Osteoblast (primary cell): ENCODE measurements around the gene ABCG1. TPM values are rescaled to one million over a fixed set of nuclear protein-coding genes. Genes with fewer than 3 reads are reported as not detected.

Source experiments
- DNase-seq: peaks from one replicate; pipeline ENCODE4 v3.0.0; 2011; ENCODE audit warnings: low spot score, mixed read lengths; ENCODE audit not compliant: insufficient read length; ENCODE audit errors: missing footprints
- H2AFZ ChIP-seq: 2 replicates; pipeline ENCODE4 v1.6.0; 2011; ENCODE audit warnings: mild to moderate bottlenecking, low read length
- H3K27ac ChIP-seq: 2 replicates; pipeline ENCODE4 v1.5.1; 2011; ENCODE audit warnings: mild to moderate bottlenecking, low read depth, low read length, moderate library complexity
- H3K27me3 ChIP-seq: 2 replicates; pipeline ENCODE4 v1.6.0; 2012; ENCODE audit warnings: mild to moderate bottlenecking, control low read depth, inconsistent platforms, low read length, moderate library complexity; ENCODE audit not compliant: insufficient read depth
- H3K36me3 ChIP-seq: 2 replicates; pipeline ENCODE4 v1.5.1; 2011; ENCODE audit warnings: mild to moderate bottlenecking, low read length, control low read depth, moderate library complexity; ENCODE audit not compliant: insufficient read depth
- H3K4me1 ChIP-seq: 2 replicates; pipeline ENCODE4 v1.5.1; 2011; ENCODE audit warnings: mild to moderate bottlenecking, low read length, control low read depth, moderate library complexity; ENCODE audit not compliant: insufficient read depth
- H3K4me2 ChIP-seq: 2 replicates; pipeline ENCODE4 v1.6.0; 2011; ENCODE audit warnings: mild to moderate bottlenecking, low read length; ENCODE audit not compliant: insufficient read depth
- H3K4me3 ChIP-seq: fragments of 200-600 bp; sonication (generic); 3 replicates; pipeline ENCODE4 v1.5.1; 2012; ENCODE audit warnings: mild to moderate bottlenecking, low read length, inconsistent platforms; ENCODE audit not compliant: insufficient read depth
- H3K79me2 ChIP-seq: 2 replicates; pipeline ENCODE4 v1.6.0; 2012; ENCODE audit warnings: mild to moderate bottlenecking, low read length, control low read depth, inconsistent platforms; ENCODE audit not compliant: insufficient read depth
- H3K9me3 ChIP-seq: 2 replicates; pipeline ENCODE4 v1.5.1; 2011; ENCODE audit warnings: low read depth, low read length, control low read depth
- H4K20me1 ChIP-seq: 2 replicates; pipeline ENCODE4 v1.6.0; 2012; ENCODE audit warnings: mild to moderate bottlenecking, low read length, control low read depth; ENCODE audit not compliant: insufficient read depth
- total RNA-seq: library from RNA; depleted of rRNA; stranded (reverse); fragments of >200 nt; gene quantifications from 2 replicates; pipeline ENCODE4 v1.2.3, GENCODE V29; 2012
- TF ChIP-seq, protein P1 (sequence below): IDR thresholded peaks from 2 replicates; pipeline ENCODE4 v1.5.1; 2011; ENCODE audit warnings: mild to moderate bottlenecking, low read depth, low read length, moderate library complexity; ENCODE audit errors: extremely low read depth

The ABCG1 gene
- total RNA-seq, 1 donor, result 0.72 TPM

- TF ChIP-seq, protein P1, sequence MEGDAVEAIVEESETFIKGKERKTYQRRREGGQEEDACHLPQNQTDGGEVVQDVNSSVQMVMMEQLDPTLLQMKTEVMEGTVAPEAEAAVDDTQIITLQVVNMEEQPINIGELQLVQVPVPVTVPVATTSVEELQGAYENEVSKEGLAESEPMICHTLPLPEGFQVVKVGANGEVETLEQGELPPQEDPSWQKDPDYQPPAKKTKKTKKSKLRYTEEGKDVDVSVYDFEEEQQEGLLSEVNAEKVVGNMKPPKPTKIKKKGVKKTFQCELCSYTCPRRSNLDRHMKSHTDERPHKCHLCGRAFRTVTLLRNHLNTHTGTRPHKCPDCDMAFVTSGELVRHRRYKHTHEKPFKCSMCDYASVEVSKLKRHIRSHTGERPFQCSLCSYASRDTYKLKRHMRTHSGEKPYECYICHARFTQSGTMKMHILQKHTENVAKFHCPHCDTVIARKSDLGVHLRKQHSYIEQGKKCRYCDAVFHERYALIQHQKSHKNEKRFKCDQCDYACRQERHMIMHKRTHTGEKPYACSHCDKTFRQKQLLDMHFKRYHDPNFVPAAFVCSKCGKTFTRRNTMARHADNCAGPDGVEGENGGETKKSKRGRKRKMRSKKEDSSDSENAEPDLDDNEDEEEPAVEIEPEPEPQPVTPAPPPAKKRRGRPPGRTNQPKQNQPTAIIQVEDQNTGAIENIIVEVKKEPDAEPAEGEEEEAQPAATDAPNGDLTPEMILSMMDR, result no peak
- H3K36me3 ChIP-seq, result no peaks in the 10 kb centered on the region
- DNase-seq, result no peak
- H3K27ac ChIP-seq, result no peak overlapping the region
- no peaks in the 10 kb centered on the region for H3K9me3 ChIP-seq
- no peak overlapping the region for H3K4me2 ChIP-seq
- H3K4me1 ChIP-seq, result no peaks in the 10 kb centered on the region
- H4K20me1 ChIP-seq, result no peaks in the 10 kb centered on the region
- H3K79me2 ChIP-seq, result no peaks in the 10 kb centered on the region
- H2AFZ ChIP-seq, result no peak overlapping the region
- no peak overlapping the region for H3K4me3 ChIP-seq
- H3K27me3 ChIP-seq, result peaks cover 7% of the 10 kb centered on the region
Observed at GRCh38 chr21:42207426-42207825, 11.5 kb upstream of the ABCG1 start.

DNA sequence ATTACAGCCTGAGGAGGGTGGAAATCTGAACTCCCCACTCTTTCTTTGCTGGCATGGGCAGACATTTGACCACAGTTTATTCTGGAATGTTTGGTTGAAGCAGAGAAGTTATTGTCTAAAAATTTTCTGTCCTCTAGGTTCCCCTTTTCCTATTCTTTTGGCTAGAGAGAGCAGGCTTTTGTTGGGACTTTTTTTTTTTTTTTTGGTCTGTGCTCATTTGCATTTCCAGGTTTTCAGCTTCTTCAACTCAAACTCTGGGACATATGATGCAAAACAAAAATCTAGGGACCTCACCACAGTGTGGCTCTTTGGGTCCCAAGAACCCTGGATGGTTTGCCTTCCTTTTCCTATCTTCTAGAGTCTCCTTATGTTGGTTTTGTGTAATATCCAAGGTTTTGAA lies 10.9 kb upstream of the ABCG1 start:
- no peak for DNase-seq
- Histone ChIP-seq H3K79me2 (no peaks in the 10 kb centered on the region), H4K20me1 (no peaks in the 10 kb centered on the region), H3K27ac (no peak overlapping the region), H2AFZ (no peak overlapping the region), H3K4me1 (no peaks in the 10 kb centered on the region), H3K4me2 (no peak overlapping the region), H3K4me3 (no peak overlapping the region), H3K27me3 (peaks cover 7% of the 10 kb centered on the region), H3K9me3 (no peaks in the 10 kb centered on the region), H3K36me3 (no peaks in the 10 kb centered on the region)
- TF ChIP-seq, protein P1, result no peak

- DNase-seq, result no peak
- Histone ChIP-seq H3K4me2 (no peak overlapping the region), H4K20me1 (no peaks in the 10 kb centered on the region), H3K9me3 (no peaks in the 10 kb centered on the region), H3K4me3 (no peak overlapping the region), H3K4me1 (no peaks in the 10 kb centered on the region), H3K79me2 (no peaks in the 10 kb centered on the region), H3K36me3 (no peaks in the 10 kb centered on the region), H2AFZ (no peak overlapping the region), H3K27me3 (peaks cover 2% of the 10 kb centered on the region), H3K27ac (no peak overlapping the region)
- TF ChIP-seq, protein P1, result no peak
Observed at GRCh38 chr21:42208801-42209490, 10.0 kb upstream of the ABCG1 start.

GRCh38 chr21:42209801-42210479 lies 9.0 kb upstream of the ABCG1 start:
- H3K79me2 ChIP-seq, result no peaks in the 10 kb centered on the region
- no peaks in the 10 kb centered on the region for H3K9me3 ChIP-seq
- TF ChIP-seq, protein P1, result no peak
- H3K27ac ChIP-seq, result no peak overlapping the region
- H3K4me2 ChIP-seq, result no peak overlapping the region
- H3K4me1 ChIP-seq, result no peaks in the 10 kb centered on the region
- no peaks in the 10 kb centered on the region for H3K36me3 ChIP-seq
- no peak for DNase-seq
- H4K20me1 ChIP-seq, result no peaks in the 10 kb centered on the region
- H3K27me3 ChIP-seq, result no peaks in the 10 kb centered on the region
- H2AFZ ChIP-seq, result no peak overlapping the region
- H3K4me3 ChIP-seq, result no peak overlapping the region
